Fibroblast of skin of scalp (primary cell): ENCODE results near the gene HSPBP1.

Experiments
- DNase-seq: peaks from one replicate; pipeline ENCODE4 v3.0.0-alpha.2; 2013

Gene HSPBP1

GRCh38 chr19:55304980-55305379 is 25.1 kb upstream of the HSPBP1 start:
- no peak for DNase-seq

DNA sequence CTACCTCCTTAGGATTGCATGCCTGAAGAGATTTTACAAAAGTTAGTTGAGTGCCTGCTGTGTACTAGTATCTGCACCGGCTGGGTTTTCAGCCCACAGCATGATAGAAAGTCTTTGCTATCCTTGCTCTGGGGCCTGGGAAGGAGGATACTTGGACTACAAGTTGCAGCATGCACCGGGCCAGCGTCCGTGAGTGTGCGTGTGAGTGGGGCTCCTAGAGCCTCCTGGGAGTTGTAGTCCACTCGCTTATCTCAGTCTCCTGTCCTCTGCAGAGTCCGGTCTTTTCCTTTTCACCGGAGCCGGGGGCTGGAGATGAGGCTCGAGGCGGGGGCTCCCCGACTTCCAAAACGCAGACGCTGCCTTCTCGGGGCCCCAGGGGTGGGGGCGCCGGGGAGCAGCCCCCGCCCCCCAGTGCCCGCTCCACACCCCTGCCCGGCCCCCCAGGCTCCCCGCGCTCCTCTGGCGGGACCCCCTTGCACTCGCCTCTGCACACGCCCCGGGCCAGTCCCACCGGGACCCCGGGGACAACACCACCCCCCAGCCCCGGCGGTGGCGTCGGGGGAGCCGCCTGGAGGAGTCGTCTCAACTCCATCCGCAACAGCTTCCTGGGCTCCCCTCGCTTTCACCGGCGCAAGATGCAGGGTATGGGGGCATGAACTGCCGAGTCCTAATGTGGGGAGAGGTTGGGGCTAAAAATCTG is 24.5 kb upstream of the HSPBP1 start:
- peak; percentile 24 for DNase-seq

GRCh38 chr19:55303477-55303876 is 23.6 kb upstream of the HSPBP1 start:
- no peak for DNase-seq

DNA sequence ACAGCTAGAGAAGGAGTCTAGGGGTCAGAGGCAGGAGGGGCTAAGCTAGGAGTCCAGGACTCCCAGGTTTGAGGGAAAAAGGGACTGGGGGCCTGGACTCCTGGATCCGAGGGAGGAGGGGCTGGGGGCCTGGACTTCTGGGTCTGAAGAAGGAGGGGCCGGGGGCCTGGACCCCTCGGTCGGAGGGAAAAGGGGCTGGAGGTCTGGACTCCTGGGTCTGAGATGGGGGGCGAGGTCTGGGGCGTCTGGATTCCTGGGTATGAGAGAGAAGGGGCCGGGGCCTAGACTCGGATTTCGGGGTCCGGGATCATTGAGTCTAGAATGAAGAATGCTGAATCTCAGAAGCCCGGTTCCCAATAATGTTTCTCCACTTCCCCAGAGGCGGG is 22.4 kb upstream of the HSPBP1 start:
- DNase-seq, result no peak

DNA sequence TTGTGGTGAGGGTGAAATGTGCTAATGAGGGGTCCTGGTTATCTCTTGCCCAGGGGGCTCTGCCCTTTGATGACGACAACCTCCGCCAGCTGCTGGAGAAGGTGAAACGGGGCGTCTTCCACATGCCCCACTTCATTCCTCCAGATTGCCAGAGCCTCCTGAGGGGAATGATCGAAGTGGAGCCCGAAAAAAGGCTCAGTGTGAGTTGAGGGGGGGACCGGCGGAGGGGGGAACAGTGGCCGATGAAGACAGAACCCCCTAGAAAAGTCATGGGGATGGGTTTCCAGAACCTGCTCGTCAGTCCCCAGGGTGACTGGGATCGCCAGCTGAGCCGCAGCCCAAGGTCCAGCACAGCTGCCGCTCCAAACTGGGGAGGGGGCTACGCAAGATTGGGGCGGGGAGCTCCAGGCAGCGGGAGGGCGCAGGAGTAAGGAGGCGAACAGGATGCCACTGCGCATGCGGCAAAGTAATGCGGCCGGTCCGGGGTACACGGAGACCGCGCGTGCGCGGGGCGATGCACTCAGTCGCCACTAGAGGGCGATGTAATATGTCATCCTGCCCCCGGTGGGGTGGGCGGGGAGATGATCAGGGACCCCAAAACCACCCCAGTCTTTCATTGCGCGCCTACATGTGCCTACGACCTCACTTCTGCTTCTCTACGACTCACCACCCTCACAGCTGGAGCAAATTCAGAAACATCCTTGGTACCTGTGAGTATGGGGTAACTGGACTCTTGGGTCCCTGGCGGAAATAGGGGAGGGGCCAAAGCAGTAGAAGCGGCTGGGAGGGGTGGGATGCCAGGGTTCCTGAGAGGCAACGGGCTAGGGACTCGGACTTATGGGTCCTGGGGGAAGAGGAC is 21.8 kb upstream of the HSPBP1 start:
- peak; percentile 74 for DNase-seq

GRCh38 chr19:55300886-55301458 is 21.1 kb upstream of the HSPBP1 start:
- DNase-seq, result no peak

DNA sequence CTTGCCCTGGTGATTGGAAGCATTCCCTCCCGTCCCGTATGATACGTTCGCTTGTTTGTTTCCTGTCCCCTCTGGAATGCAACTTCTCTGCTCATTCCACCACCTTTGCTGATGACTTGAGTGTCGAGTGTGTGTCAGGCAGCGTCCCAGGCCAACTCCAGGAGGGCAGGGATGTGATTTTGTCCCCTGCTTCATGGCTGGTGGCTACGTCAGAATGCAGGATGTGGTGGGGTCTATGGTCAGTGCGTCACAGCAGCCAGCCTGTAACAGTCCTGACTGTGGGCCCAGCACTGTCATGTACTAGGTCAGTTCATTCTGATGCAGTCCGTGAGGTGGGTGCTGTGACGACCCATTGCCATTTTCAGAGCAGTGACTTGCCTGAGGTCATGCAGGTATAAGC is 20.1 kb upstream of the HSPBP1 start:
- no peak for DNase-seq

GRCh38 chr19:55297267-55297666 is 17.4 kb upstream of the HSPBP1 start:
- no peak for DNase-seq

DNA sequence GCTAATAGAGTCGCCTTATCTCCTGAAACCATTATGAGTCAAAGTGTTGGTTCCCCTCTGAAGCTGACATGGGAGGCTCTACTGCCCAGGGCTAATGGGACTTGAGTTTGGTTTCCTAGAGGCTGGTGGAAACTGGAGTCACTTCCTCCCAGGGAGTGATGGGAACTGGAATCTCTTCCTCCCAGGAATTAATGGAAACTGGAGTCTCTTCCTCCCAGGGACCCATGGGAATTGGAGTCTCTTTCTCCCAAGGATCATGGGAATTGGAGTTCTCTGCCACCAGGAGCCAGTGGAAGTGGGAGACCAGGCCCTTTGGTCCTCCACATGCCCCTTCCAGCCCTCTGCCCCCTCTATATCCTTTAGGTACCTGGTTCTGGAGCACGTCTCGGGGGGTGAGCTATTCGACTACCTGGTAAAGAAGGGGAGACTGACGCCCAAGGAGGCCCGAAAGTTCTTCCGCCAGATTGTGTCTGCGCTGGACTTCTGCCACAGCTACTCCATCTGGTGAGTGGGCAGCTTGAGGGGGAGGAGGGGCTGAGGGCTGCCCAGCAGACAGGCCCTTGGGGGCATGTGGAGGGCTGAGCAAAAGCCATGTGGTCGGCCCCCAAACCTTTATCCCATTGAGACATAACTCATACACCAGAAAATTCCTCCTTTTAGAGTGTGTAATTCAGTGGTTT is 9.3 kb upstream of the HSPBP1 start:
- DNase-seq, result peak; percentile 12

DNA sequence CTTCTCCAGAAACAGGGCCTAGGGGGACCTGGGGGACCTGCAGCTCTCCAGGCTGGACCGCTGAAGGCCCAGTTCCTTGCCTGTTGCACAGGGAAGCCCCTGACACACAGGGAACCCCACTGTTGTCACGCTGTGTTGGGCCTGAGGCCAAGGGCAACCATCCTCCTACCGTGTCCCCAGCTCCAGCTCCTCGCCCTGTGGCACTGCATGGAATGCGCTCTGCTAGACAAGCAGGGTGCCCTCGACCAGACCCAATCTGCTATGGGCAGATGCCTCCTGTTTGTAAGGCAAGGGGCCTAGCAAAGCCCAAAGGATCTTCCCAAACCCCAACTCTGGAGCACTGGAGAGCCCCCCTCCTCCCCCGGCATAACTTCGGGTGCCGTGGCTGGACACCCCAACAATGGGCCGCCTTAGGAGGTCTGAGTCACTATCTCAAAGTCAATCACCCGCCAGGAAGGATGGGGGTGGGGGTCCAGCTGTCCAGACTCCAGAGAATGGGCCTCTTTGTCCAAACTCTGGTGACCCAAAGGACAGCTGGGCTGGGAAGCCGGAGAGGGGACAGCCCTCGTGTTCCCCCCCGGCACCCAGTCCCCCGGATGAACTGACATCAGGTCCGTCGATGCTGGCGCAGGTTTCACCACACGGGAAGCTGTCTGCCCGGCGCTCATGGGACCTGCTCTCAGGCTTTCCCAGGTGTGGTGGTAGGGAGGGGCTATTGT is 7.6 kb upstream of the HSPBP1 start:
- DNase-seq, result no peak

GRCh38 chr19:55285229-55285890 is 5.5 kb upstream of the HSPBP1 start:
- no peak for DNase-seq

DNA sequence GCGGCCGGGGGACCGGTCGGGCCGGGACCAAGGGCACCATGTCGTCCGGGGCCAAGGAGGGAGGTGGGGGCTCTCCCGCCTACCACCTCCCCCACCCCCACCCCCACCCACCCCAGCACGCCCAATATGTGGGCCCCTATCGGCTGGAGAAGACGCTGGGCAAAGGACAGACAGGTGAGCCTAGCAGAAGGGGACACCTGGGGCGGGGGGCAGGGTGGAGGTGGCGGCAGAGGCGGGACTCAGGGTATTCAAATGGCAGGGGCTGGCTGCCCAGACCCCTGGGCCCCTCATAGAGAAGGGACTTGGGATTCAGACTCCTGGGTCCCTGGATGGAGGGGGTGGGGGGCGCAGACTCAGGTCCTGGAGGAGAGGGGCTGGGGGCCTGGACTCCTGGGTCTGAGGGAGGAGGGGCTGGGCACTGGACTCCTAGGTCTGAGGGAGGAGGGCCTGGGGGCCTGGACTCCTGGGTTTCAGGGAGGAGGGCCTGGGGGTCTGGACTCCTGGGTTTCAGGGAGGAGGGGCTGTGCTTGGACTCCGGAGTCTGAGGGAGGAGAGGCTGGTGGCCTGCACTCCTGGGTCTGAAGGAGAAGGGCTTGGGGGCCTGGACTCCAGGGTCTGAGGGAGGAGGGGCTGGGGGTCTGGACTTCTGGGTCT is 4.6 kb upstream of the HSPBP1 start:
- no peak for DNase-seq

GRCh38 chr19:55283548-55284377 is 3.9 kb upstream of the HSPBP1 start, which contains the start of gene BRSK1:
Gene BRSK1 (plus strand): TSS chr19:55283997. CDS start chr19:55284443, 446 bp downstream.
- DNase-seq, result peak; percentile 90

GRCh38 chr19:55279340-55279739 is 570 bp downstream of the HSPBP1 start:
- no peak for DNase-seq

- DNase-seq, result no peak
Observed at GRCh38 chr19:55278391-55279135, 1.3 kb downstream of the HSPBP1 start.

DNA sequence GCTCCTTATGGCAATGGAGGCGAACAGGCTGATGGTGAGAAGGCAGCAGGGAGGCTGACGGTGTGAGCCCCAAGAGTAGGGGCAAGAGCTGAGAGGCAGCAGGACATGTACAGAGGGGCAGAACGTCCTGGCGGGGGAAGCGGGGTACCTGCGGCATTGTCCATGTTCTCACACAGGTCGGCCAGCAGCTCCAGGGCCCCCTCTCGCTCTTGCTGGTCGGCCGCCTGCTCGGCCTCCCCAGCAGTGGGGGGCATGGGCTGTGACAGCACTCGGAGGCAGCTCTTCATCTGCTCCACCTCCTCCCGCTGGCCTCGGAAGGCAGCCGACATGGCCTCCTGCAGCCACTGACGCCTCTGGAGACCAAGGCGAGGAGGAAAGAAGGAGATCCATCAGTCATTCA is 2.4 kb downstream of the HSPBP1 start:
- DNase-seq, result no peak

DNA sequence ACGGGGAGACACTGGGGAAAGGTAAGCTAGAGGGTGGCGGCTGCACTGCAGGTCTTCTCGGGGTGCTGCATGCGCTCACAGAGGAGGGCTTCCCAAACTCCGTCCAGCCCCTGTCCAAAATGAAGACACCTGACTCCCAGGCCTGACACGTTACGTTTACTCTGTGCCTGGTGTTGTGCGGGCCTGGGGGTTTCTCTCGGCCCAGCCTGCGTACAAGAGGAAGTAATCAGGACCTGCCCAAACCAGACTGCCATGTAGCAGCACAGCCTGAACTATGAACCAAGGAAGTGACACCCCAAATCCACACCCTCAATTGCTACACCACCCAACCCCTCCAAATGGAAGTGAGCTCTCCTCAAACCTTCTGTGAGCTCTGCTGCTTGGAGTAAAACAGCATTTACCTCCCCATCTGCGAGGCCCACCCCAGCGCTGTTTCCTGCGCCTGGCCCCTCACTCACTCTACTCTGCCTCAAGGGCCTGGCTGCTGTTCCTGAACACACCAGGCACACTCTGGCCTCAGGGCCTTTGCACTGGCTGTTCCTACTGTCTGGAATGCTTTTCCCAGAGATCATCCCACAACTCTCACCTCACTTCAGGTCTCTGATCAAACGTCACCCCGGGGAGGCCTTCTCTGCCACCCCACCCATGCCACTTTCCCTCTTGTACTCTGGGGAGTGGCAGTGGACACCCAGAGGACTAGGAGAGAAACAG is 3.0 kb downstream of the HSPBP1 start:
- DNase-seq, result no peak

DNA sequence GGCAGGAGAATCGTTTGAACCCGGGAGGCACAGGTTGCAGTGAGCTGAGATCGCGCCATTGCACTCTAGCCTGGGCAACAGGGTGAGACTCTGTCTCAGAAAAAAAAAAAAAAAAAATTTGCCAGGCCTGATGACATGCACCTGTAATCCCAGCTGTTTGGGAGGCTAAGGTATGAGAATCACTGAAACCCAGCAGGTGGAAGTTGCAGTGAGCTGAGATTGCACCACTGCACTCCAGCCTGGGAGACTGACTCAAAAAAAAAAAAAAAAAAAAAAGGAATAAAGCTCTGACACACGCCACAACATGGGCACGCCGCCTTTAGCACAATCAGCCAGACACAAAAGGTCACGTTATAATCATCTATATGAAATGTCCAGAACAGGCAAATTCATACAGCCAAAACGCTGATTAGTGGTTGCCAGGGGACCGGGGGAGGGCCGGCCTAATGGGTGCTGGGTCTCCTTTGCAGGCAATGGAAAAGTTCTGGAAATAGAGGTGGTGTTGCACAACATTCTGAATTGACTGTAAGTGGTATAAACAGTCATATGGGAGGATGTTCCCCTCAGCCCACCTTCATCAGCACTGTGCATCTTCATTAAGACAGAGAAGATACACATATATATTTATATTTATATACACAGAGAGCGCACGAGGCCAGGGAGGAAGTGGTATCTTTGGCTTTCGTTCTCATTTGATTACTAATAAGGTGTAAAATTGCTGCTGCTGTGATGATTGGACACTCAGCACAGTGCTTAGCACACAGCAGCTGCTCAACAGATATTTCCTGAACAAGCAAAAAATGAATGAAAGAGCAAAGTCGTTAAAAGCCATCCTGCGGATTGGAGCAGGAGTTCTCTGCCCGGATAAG is 3.8 kb downstream of the HSPBP1 start:
- no peak for DNase-seq
